HFF-Myc (cell line): ENCODE data around the gene PLCB1.

Experiments used
- DNase-seq: peaks from one replicate; pipeline ENCODE4 v3.0.0-alpha.2; 2011; ENCODE audit warnings: low read depth; ENCODE audit errors: extremely low read depth
- H3K4me3 ChIP-seq: replicated peaks from 2 replicates; pipeline ENCODE4 v1.5.1; 2011; ENCODE audit warnings: low read depth, mild to moderate bottlenecking, control low read depth, low read length
- CTCF ChIP-seq: IDR thresholded peaks from 2 replicates; pipeline ENCODE4 v1.5.1; 2012; ENCODE audit warnings: mild to moderate bottlenecking, low read depth, low read length, control low read depth; ENCODE audit errors: missing control alignments

The PLCB1 gene

GRCh38 chr20:8150591-8150990 is 18.5 kb downstream of the PLCB1 start:
- no peak for DNase-seq
- H3K4me3 ChIP-seq: no peak overlapping the region
- TF ChIP-seq CTCF: no peak

- no peak for TF ChIP-seq CTCF
- no peak for DNase-seq
- H3K4me3 ChIP-seq: no peak overlapping the region
Measured at GRCh38 chr20:8151372-8151771, 19.3 kb downstream of the PLCB1 start.

DNA sequence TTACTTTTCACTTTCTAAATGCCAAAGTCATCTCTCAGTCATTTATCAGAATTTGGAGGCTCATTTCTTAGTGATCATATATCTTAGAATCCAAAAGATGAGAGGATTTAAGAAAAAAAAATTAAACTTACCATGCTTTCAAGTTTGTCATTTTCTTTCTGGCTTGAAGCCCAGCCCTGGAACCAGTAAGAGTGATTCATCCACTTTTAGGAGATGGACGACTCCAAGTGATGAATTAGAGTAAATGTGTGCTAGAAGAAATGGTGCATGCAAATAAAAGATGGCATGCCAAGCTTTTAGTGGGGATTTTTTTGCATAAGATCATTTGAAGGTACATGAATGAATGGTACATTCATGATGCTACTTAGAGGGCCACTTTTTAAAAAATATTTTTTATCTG is 20.1 kb downstream of the PLCB1 start:
- no peak for TF ChIP-seq CTCF
- H3K4me3 ChIP-seq: no peak overlapping the region
- DNase-seq: no peak

- no peak for DNase-seq
- TF ChIP-seq CTCF: no peak
- no peak overlapping the region for H3K4me3 ChIP-seq
Measured at GRCh38 chr20:8152847-8153246, 20.8 kb downstream of the PLCB1 start.

- TF ChIP-seq CTCF: no peak
- H3K4me3 ChIP-seq: no peak overlapping the region
- no peak for DNase-seq
Measured at GRCh38 chr20:8153281-8153908, 21.3 kb downstream of the PLCB1 start.

- H3K4me3 ChIP-seq: no peak overlapping the region
- TF ChIP-seq CTCF: no peak
- DNase-seq: no peak
Measured at GRCh38 chr20:8154638-8155037, 22.6 kb downstream of the PLCB1 start.

GRCh38 chr20:8155229-8155628 is 23.2 kb downstream of the PLCB1 start:
- TF ChIP-seq CTCF: no peak
- H3K4me3 ChIP-seq: no peak overlapping the region
- no peak for DNase-seq
